T-helper 17 cell (primary cell): ENCODE data around the gene ZNF428. TPM values are rescaled to one million over a fixed set of nuclear protein-coding genes. Genes with fewer than 3 reads are reported as not detected.

Source experiments
- ATAC-seq: fragments of 150-1000 bp; cut with Tn5 transposase; 2 replicates; pipeline ENCODE4 v1.10.0; 2021; ENCODE audit warnings: mild to moderate bottlenecking, moderate library complexity
- DNase-seq, 3 donors: peaks; one replicate each; pipeline versions ENCODE4 v3.0.0 to v3.0.0-alpha.2; 2020 to 2021
- H3K9me3 ChIP-seq: one replicate; pipeline ENCODE4 v1.7.0; 2013; ENCODE audit warnings: low read length, mild to moderate bottlenecking; ENCODE audit not compliant: control insufficient read depth, poor library complexity, severe bottlenecking
- H3K27ac Mint-ChIP-seq: one replicate; pipeline ENCODE4 v1.8.0; 2022; ENCODE audit warnings: mild to moderate bottlenecking, moderate library complexity, mixed read lengths
- H3K27me3 Mint-ChIP-seq: one replicate; pipeline ENCODE4 v1.8.0; 2022; ENCODE audit warnings: mixed read lengths
- H3K36me3 Mint-ChIP-seq: one replicate; pipeline ENCODE4 v1.8.0; 2022; ENCODE audit warnings: low read depth, mixed read lengths
- H3K4me1 Mint-ChIP-seq: one replicate; pipeline ENCODE4 v1.8.0; 2022; ENCODE audit warnings: mild to moderate bottlenecking, mixed read lengths
- H3K4me3 Mint-ChIP-seq: one replicate; pipeline ENCODE4 v1.8.0; 2022; ENCODE audit warnings: mild to moderate bottlenecking, moderate library complexity, mixed read lengths
- total RNA-seq, 4 donors: library from RNA in 2 of 4; stranded (reverse) in 2 of 4; gene quantifications; one replicate each; pipeline ENCODE4 v1.2.3 and lab custom pipeline; 2022 to 2026

The ZNF428 gene
- total RNA-seq, 2 donors from 2014 or later = 23.8 to 26.3 TPM

DNA sequence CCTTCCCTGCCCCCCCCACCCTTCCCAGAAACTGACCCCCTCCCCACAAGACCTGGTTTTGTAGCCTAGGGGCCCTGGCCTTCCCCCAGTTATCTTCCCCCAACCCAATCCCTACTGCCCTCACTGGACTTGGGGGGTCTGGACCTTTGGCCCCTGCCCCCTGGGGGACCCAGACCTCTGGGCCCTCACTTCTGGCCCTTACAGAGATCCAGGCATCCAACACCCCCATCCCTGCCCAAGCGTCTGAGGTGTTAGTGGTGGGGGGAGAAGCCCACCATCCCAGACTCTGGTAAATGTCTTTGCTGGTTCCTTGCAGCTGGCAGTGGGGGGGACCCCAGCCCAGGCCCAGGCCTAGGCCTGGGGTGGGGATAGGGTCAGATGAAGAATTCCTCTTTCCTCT, 3.5 kb upstream of the ZNF428 start:
- Mint-ChIP-seq H3K27me3 (peaks cover 12% of the 10 kb centered on the region), H3K27ac (no peak overlapping the region), H3K36me3 (no peaks in the 10 kb centered on the region), H3K4me1 (peaks cover 25% of the 10 kb centered on the region), H3K4me3 (no peak overlapping the region)
- DNase-seq (no peak), ATAC-seq (no peak)
- H3K9me3 ChIP-seq = no peaks in the 10 kb centered on the region

DNA sequence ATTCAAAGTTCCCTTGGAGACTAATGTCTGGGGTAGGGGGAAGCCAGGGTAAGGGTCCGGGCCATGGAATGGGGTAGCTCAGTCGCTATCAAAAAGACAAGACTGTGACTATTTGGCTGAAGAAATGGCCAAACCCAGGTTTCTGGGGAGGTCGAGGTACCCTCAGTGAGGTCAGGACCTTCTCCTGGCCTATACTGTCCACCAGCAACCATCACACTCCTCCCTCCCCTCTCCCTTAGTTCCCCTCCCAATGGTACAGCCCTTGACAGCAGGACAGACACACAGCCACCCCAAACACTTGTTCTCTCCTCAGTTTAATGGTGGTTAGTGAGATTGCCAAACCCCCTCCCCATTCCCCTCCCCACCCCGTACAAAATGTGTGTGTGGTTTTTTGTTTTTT, 2.6 kb upstream of the ZNF428 start:
- Mint-ChIP-seq H3K27me3 (peaks cover 6% of the 10 kb centered on the region), H3K36me3 (no peaks in the 10 kb centered on the region), H3K27ac (no peak overlapping the region), H3K4me1 (peaks cover 23% of the 10 kb centered on the region), H3K4me3 (peak overlapping the region; percentile 28)
- DNase-seq (no peak), ATAC-seq (no peak)
- H3K9me3 ChIP-seq = no peaks in the 10 kb centered on the region

DNA sequence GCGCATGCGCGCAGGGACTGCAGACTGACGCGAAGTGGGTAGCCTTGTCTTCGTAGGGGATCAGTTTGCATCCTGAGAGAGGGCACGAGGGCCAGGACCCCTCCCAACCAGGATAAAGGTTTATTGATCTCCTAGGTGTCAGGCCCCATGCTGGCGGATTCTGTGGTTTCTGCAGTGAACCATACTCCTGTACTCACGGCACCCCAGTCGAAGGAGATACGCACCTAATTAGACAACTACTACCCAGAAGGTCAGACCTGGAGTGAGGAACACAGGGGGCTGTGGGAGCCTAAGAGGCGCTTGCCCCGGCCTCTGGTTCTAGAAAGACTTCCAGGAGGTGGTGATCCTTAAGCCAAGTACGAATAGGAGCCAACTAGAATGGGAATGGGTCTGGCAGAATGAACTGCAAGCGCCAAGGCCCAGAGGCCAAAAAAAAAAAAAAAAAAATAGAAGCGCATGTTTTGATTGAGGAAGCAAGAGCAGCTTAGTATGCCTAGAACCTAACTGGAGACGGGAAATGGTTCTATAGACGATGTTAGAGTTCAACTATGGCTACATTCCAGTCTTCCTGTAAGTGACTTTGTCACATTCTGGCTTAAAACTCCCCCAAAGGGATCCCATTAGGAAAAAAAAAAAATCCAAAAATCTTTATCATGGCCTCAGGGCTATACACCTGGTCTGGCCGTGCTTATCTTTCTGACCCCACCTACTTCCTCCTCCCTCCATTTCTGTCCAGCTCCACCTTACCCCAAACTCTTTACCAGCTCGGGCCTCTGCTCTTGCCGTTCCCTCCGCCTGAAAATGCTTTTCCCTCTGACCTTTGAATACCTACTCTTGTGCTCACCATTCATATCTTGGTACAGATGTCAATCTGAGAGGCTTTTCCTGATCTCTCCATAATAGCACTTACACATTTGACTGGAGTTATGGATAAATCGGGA, 902 bp upstream of the ZNF428 start:
- DNase-seq (peak; percentile 66 to 75 (median 69)), ATAC-seq (no peak)
- no peaks in the 10 kb centered on the region for H3K9me3 ChIP-seq
- H3K36me3 Mint-ChIP-seq = no peaks in the 10 kb centered on the region
- no peaks in the 10 kb centered on the region for H3K27me3 Mint-ChIP-seq
- peak overlapping the region; percentile 91 for H3K27ac Mint-ChIP-seq
- peaks cover 25% of the 10 kb centered on the region for H3K4me1 Mint-ChIP-seq
- H3K4me3 Mint-ChIP-seq = peak overlapping the region; percentile 97

DNA sequence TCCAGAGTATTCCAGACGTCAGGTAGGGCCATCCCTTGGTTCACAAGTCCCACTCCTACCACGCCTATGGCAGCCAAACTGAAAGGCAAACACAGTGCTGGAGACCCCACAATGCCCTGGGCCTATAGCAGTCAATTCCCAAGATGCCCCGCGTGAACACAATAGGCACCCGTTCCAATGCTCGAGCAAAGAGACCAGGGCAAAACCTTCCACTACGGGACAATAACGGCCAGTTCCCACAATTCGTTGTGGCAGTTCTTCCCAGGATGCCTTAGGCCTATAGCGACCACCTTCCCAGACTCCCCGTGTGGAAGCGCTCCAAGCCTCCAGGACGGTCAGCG, 538 bp downstream of the ZNF428 start:
- H3K27me3 Mint-ChIP-seq = no peaks in the 10 kb centered on the region
- H3K4me1 Mint-ChIP-seq = peaks cover 25% of the 10 kb centered on the region
- DNase-seq = no peak
- H3K4me3 Mint-ChIP-seq = peak overlapping the region; percentile 97
- H3K36me3 Mint-ChIP-seq = no peaks in the 10 kb centered on the region
- no peaks in the 10 kb centered on the region for H3K9me3 ChIP-seq
- ATAC-seq = peak; percentile 12
- peak overlapping the region; percentile 91 for H3K27ac Mint-ChIP-seq

DNA sequence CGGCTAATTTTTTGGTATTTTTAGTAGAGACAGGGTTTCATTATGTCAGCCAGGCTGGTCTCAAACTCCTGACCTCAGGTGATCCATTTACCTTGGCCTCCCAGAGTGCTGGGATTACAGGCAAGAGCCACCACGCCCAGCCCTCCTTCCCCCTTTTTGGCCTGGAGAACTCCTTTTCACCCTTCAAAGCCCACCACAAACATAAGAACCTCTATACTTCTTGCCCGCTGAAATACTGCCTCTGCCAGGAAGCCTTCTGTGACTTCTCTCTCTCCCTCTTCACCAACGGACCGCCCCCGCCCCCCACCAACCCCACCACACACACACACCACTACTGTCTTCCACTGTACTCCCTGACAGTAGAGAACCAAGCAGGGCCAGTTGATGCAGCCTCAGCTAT, 2.5 kb downstream of the ZNF428 start:
- H3K9me3 ChIP-seq = no peaks in the 10 kb centered on the region
- ATAC-seq = no peak
- H3K4me1 Mint-ChIP-seq = peaks cover 34% of the 10 kb centered on the region
- H3K4me3 Mint-ChIP-seq = no peak overlapping the region
- no peaks in the 10 kb centered on the region for H3K27me3 Mint-ChIP-seq
- peak overlapping the region; percentile 39 for H3K27ac Mint-ChIP-seq
- no peak for DNase-seq
- H3K36me3 Mint-ChIP-seq = peaks cover 12% of the 10 kb centered on the region

DNA sequence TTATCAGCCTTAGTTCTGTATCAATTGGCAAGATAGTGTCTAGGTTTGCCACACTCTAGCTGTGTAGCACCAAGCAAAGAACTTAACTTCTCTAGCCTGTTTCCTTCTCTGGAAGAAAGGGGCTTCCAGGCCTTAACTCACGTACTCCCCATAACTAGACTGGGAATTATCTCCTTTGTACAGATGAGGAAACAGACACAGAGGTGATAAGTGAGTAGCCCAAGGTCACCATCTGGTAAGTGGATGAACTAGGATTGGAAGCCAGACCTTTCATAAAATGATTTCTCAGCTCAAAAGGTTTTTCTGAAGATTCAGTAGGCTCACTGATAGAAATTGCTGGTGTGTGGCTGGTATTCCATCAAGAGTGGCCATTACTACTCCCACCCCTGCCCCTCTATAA, 3.1 kb downstream of the ZNF428 start:
- DNase-seq (no peak), ATAC-seq (no peak)
- Mint-ChIP-seq H3K4me3 (no peak overlapping the region), H3K36me3 (peaks cover 12% of the 10 kb centered on the region), H3K27ac (peak overlapping the region; percentile 39), H3K27me3 (no peaks in the 10 kb centered on the region), H3K4me1 (peaks cover 34% of the 10 kb centered on the region)
- no peaks in the 10 kb centered on the region for H3K9me3 ChIP-seq

DNA sequence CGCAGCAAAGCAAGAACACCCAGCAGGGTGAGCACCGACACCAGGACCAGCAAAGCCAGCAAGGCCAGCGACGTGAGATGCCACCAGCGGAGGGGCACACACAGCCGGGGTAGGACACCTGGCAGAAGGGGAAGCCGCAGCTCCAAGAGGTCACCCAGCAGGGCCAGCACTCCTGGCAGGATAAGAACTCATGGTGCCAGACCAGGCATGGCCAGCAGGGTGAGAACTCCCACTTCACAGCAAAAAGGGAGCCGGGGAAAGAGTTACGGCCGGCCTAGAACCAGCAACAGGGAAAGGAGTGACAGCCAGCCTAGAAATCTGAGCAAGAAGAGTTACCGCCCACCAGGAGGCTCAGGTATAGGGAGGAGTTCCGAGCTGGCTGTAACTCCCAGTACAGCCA, 7.1 kb downstream of the ZNF428 start:
- Mint-ChIP-seq H3K4me1 (peaks cover 30% of the 10 kb centered on the region), H3K36me3 (peaks cover 12% of the 10 kb centered on the region), H3K27me3 (no peaks in the 10 kb centered on the region), H3K4me3 (no peak overlapping the region), H3K27ac (peak overlapping the region; percentile 84)
- DNase-seq (no peak), ATAC-seq (no peak)
- H3K9me3 ChIP-seq = no peaks in the 10 kb centered on the region

DNA sequence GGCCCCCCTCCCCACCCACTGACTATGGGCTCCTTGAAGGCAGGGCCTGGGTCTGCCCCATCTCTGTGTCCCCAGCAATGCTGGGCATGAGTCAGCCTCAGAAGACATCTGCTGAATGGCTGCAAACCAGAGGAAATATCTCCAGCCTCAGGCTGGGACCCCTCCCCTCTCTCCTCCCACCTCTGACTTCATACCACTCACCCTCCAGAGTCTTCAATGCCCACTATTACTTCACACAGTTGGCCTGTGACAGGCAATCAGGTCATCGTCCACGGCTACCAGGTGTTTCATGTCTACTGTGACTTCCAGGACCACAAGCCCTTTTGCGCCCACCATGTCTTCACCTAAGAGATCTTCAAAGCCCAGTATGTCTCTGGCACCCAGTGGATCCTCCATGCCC, 7.6 kb downstream of the ZNF428 start, which contains the start of gene SRRM5:
TSS of gene SRRM5 (plus strand) at position 301 of the 400 bp plus-strand sequence. CDS start at position 335, 34 bp downstream.
- ATAC-seq (no peak), DNase-seq (no peak)
- H3K27ac Mint-ChIP-seq = peak within 1 kb of the TSS; percentile 84
- no peaks in the 10 kb centered on the region for H3K27me3 Mint-ChIP-seq
- no peaks in the 10 kb centered on the region for H3K9me3 ChIP-seq
- peaks cover 12% of the 10 kb centered on the region for H3K36me3 Mint-ChIP-seq
- peaks cover 30% of the 10 kb centered on the region for H3K4me1 Mint-ChIP-seq
- H3K4me3 Mint-ChIP-seq = no peak within 1 kb of the TSS

DNA sequence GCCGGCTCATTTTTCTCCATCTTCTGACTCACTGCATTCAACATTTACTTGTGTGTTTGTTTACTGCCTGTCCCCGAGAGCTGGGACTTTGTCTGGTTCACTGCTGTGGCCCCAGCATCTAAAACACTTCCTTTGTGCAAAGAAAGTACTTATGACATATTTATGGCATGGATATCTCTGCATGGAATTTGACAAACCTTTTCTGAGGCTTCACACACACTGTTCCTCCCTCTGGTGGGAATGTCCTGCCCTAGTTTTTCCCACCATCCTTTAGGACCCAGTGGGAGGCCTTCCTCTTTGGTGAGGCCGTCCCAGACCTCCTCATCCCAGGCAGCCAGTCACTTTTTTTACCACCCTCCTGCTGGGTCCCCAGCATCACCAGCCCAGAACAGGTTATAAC, 8.9 kb downstream of the ZNF428 start:
- DNase-seq (no peak), ATAC-seq (no peak)
- H3K9me3 ChIP-seq = no peaks in the 10 kb centered on the region
- H3K27ac Mint-ChIP-seq = peak overlapping the region; percentile 49
- no peak overlapping the region for H3K4me3 Mint-ChIP-seq
- H3K27me3 Mint-ChIP-seq = no peaks in the 10 kb centered on the region
- H3K4me1 Mint-ChIP-seq = peaks cover 26% of the 10 kb centered on the region
- H3K36me3 Mint-ChIP-seq = peaks cover 12% of the 10 kb centered on the region

DNA sequence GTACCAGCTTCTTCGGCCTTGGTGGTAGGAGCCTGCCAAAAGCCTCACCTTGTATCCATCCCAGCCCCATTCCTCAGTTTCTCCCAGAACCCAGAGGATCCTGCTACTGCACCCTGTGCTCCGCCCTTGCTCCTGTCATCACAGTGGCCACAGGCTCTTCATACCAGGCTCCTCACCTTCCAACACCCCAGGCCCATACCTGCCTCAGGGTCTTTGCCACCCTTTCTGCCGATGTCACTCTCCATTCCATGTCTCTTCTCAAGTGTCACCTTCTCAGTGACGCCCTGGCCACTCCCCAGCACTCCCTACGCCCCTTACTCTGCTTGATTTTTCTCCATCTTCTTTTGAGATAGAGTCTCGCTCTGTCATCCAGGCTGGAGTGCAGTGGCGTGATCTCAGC, 9.6 kb downstream of the ZNF428 start:
- no peak overlapping the region for H3K4me3 Mint-ChIP-seq
- H3K27ac Mint-ChIP-seq = no peak overlapping the region
- peaks cover 12% of the 10 kb centered on the region for H3K36me3 Mint-ChIP-seq
- no peaks in the 10 kb centered on the region for H3K9me3 ChIP-seq
- H3K27me3 Mint-ChIP-seq = no peaks in the 10 kb centered on the region
- peaks cover 25% of the 10 kb centered on the region for H3K4me1 Mint-ChIP-seq
- DNase-seq (no peak), ATAC-seq (no peak)

DNA sequence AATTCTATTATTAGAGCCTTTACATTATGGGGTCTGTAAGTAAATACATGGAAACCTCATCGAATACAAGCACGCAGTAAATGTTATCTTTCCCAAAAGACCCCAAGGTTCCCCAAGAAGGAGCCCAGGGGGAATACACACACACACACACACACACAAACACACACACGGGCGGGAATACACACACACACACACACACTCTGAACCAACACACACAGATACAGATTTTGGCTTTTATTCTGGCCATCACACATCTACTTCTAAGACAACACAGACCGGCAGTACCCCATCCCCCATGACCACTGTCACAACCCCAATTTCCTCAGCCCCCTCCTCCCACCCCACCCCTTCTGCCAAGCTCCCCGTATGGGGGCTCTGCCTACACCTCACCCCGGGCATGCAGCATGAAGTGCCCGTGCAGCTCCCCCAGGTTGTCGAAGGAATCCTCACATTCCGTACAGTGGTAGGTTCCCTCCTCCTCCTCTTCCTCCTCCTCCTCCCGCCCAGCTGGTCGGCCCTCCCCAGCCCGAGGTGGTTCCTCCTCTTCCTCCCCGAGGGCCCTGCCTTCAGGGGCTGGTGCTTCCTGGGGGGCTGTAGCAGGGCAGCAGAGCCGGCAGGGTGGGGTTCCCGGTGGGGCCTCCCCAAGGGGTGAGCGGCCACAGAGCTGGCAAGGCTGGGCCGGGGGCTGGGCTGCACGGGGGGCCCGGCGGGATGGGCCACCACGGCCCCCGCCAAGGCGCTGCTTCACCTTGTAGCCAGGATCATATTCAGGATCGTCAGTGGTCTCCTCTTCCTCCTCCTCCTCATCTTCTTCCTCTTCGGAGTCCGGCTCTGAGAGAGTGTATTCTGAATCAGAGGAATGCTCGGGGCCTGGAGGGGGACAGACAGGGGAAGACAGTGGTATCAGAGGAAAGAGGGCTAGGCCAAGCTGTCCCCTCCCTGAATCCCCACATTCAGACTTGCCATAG, 11.9 kb downstream of the ZNF428 start:
- ATAC-seq (no peak), DNase-seq (no peak)
- Mint-ChIP-seq H3K27me3 (no peaks in the 10 kb centered on the region), H3K4me3 (no peak overlapping the region), H3K27ac (peak overlapping the region; percentile 24), H3K4me1 (peaks cover 8% of the 10 kb centered on the region), H3K36me3 (peaks cover 6% of the 10 kb centered on the region)
- H3K9me3 ChIP-seq = no peaks in the 10 kb centered on the region

DNA sequence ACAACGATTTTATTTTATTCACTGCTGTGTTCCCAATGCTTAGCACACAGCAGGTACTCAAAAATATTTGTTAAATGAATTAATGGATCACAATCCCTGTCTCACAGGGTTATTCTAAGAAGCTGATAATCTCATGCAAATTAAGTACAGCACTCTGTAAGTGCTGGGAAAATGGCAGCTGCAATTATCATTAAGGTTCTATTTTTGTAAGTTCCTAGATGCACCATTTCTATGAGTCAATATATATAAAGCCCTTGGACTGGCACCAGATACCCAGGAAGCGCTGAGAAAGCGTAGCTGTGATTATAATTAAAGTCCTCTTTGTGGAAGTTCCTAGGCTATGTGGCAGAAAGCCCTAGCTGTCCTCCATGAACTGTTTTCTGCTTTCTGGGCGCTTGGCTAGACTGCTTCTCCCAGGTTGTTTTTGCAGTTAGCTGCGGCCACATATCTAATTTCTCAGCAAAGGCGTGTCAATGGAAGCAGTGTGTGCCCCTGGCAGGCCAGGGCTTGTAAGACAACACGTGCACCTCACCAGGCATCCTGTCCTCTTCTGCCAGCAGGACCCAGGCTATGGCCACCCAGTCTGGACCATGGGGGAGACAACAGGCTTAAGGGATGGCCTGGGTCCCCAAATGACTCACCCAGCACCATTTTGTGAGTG, 12.7 kb downstream of the ZNF428 start:
- Mint-ChIP-seq H3K4me1 (peaks cover 8% of the 10 kb centered on the region), H3K27me3 (no peaks in the 10 kb centered on the region), H3K27ac (peak overlapping the region; percentile 24)

More for the DNA sequence above, 12.7 kb downstream of the ZNF428 start:
- no peak for DNase-seq
- no peaks in the 10 kb centered on the region for H3K9me3 ChIP-seq
- no peak for ATAC-seq
- no peak overlapping the region for H3K4me3 Mint-ChIP-seq
- peaks cover 2% of the 10 kb centered on the region for H3K36me3 Mint-ChIP-seq
